CD14-positive monocyte (primary cell): ENCODE measurements around the gene ANXA1. TPM values are rescaled to one million over a fixed set of nuclear protein-coding genes. Genes with fewer than 3 reads are reported as not detected.
A peak's percentile ranks its signal among the peaks of the same experiment; 100 is the strongest.

ENCODE experiments used
- DNase-seq, 3 donors: peaks; one replicate each; pipeline ENCODE4 v3.0.0-alpha.2; 2011 to 2022
- H2AFZ ChIP-seq: 2 replicates; pipeline ENCODE4 v1.6.0; 2012; ENCODE audit warnings: mild to moderate bottlenecking, low read depth, low read length, inconsistent platforms; ENCODE audit not compliant: insufficient read depth, poor library complexity, severe bottlenecking
- H3K27ac ChIP-seq, 2 donors: 1 replicate in 1 of 2; 2 replicates in 1 of 2; pipeline ENCODE4 v1.5.1; 2012 to 2013; ENCODE audit warnings: low read length in 2 of 2, control low read depth in 1 of 2, inconsistent platforms in 1 of 2, low read depth in 1 of 2, mild to moderate bottlenecking in 1 of 2
- H3K27me3 ChIP-seq, 2 donors: one replicate each; pipeline versions ENCODE4 v1.6.0 to v1.6.1; 2011 to 2013; ENCODE audit warnings: low read length in 2 of 2; ENCODE audit not compliant: control insufficient read depth in 2 of 2, insufficient read depth in 2 of 2
- H3K36me3 ChIP-seq, 2 donors: replicated peaks in 1 of 2; 1 replicate in 1 of 2; 2 replicates in 1 of 2; pipeline versions ENCODE4 v1.5.1 to v1.6.1; 2012 to 2013; ENCODE audit warnings: low read length in 2 of 2, control low read depth in 1 of 2, inconsistent platforms in 1 of 2, mild to moderate bottlenecking in 1 of 2; ENCODE audit not compliant: insufficient read depth in 2 of 2, control insufficient read depth in 1 of 2
- H3K4me1 ChIP-seq, 2 donors: 1 replicate in 1 of 2; 2 replicates in 1 of 2; pipeline versions ENCODE4 v1.5.1 to v1.6.1; 2012 to 2013; ENCODE audit warnings: low read length in 2 of 2, control low read depth in 1 of 2, inconsistent platforms in 1 of 2, mild to moderate bottlenecking in 1 of 2, moderate library complexity in 1 of 2; ENCODE audit not compliant: insufficient read depth in 2 of 2, control insufficient read depth in 1 of 2
- H3K4me2 ChIP-seq: replicated peaks from 2 replicates; pipeline ENCODE3; 2012; ENCODE audit warnings: low read length, moderate library complexity, mild to moderate bottlenecking; ENCODE audit not compliant: poor library complexity, severe bottlenecking; ENCODE audit errors: extremely low read depth
- H3K4me3 ChIP-seq, 3 experiments: fragments of 200-600 bp in 1 of 3; sonication (generic) in 1 of 3; replicated peaks in 1 of 3; 1 replicate in 2 of 3; 2 replicates in 1 of 3; pipeline ENCODE4 v1.5.1; 2011 to 2013; ENCODE audit warnings: low read length in 3 of 3, mild to moderate bottlenecking in 3 of 3, control low read depth in 2 of 3, low read depth in 2 of 3, inconsistent platforms in 1 of 3, moderate library complexity in 1 of 3
- H3K79me2 ChIP-seq: 2 replicates; pipeline ENCODE4 v1.6.0; 2012; ENCODE audit warnings: mild to moderate bottlenecking, control low read depth, inconsistent platforms, low read length, moderate library complexity; ENCODE audit not compliant: insufficient read depth
- H3K9ac ChIP-seq: 2 replicates; pipeline ENCODE4 v1.6.0; 2017; ENCODE audit warnings: low read length, mild to moderate bottlenecking; ENCODE audit not compliant: insufficient read depth, poor library complexity, severe bottlenecking
- H3K9me3 ChIP-seq, 2 donors: replicated peaks in 1 of 2; 1 replicate in 1 of 2; 2 replicates in 1 of 2; pipeline versions ENCODE4 v1.5.1 to v1.6.1; 2012 to 2013; ENCODE audit warnings: low read length in 2 of 2, control low read depth in 1 of 2; ENCODE audit not compliant: control insufficient read depth in 1 of 2, insufficient read depth in 1 of 2
- H4K20me1 ChIP-seq: 2 replicates; pipeline ENCODE4 v1.6.0; 2012; ENCODE audit warnings: mild to moderate bottlenecking, low read length, control low read depth, moderate library complexity; ENCODE audit not compliant: insufficient read depth
- H3K27ac Mint-ChIP-seq, 7 donors: one replicate each; pipeline ENCODE4 v1.8.0; 2020; ENCODE audit warnings: mild to moderate bottlenecking in 7 of 7, mixed read lengths in 7 of 7, moderate library complexity in 6 of 7, inconsistent platforms in 2 of 7
- H3K27me3 Mint-ChIP-seq, 3 donors: one replicate each; pipeline ENCODE4 v1.8.0; 2021 to 2022; ENCODE audit warnings: low read depth in 3 of 3, mild to moderate bottlenecking in 3 of 3, mixed read lengths in 3 of 3, moderate library complexity in 3 of 3, inconsistent platforms in 1 of 3
- H3K36me3 Mint-ChIP-seq, 2 donors: one replicate each; pipeline ENCODE4 v1.8.0; 2020; ENCODE audit warnings: mixed read lengths in 2 of 2, inconsistent platforms in 1 of 2, mild to moderate bottlenecking in 1 of 2
- H3K4me1 Mint-ChIP-seq: one replicate; pipeline ENCODE4 v1.8.0; 2020; ENCODE audit warnings: mild to moderate bottlenecking, mixed read lengths
- H3K4me3 Mint-ChIP-seq, 2 donors: one replicate each; pipeline ENCODE4 v1.8.0; 2020; ENCODE audit warnings: mild to moderate bottlenecking in 2 of 2, mixed read lengths in 2 of 2, moderate library complexity in 1 of 2
- H3K9me3 Mint-ChIP-seq, 7 donors: one replicate each; pipeline ENCODE4 v1.8.0; 2020 to 2022; ENCODE audit warnings: mixed read lengths in 7 of 7, mild to moderate bottlenecking in 6 of 7, moderate library complexity in 6 of 7, inconsistent platforms in 2 of 7
- CTCF ChIP-seq: fragments of 200-600 bp; IDR thresholded peaks from one replicate; pipeline ENCODE4 v1.8.0; 2022; ENCODE audit warnings: antibody characterized with exemption, mild to moderate bottlenecking
- WGBS: methylation state at CpG from one replicate; pipeline ENCODE4 v1.1.5; 2013; ENCODE audit warnings: missing lambda C conversion rate; ENCODE audit not compliant: insufficient coverage; 5-methylcytosine and 5-hydroxymethylcytosine counted together
- intact Hi-C, 2 donors: fragments of 100-400 bp; cut with micrococcal nuclease; formaldehyde crosslinking; loops; one replicate each; pipeline versions ENCODE4 v1.15.0 to v1.15.1; 2023
- polyA plus RNA-seq, 3 donors: library from polyadenylated mRNA; depleted of rRNA in 1 of 3; unstranded in 2 of 3; stranded (reverse) in 1 of 3; fragments of 300-500 nt in 2 of 3; fragments of >200 nt in 1 of 3; fragmentation: Illumina TruSeq in 2 of 3; gene quantifications; 1 replicate in 2 of 3; 2 replicates in 1 of 3; pipeline ENCODE4 v1.2.3, GENCODE V29; 2012 to 2021

Gene ANXA1
- polyA plus RNA-seq, 3 donors, result 992 to 1,546 (median 1,157) TPM

DNA sequence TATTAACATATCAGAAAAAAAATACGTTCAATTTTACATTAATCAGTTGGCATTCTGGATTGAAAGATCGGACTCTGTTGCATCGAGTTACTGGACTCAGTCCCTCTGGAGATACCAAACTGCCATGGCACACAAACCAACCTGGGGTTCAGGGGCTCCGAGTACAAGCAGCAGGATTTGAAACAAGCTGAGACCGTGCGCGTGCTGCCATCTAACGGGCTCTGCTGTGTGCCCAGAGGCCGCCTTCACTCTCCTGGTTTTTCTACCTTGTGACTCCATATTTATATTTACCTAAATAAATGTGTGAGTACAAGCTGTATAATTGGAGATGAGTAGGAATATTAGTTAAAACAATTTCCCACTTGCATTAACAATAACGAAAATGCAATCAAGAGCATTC, 48.2 kb downstream of the ANXA1 start:
- H3K4me1 Mint-ChIP-seq, result peaks cover 22% of the 10 kb centered on the region
- intact Hi-C loops, result no loop called here
- DNase-seq, result no peak

GRCh38 chr9:73200694-73201452, 49.2 kb downstream of the ANXA1 start:
- intact Hi-C loops, result no loop called here
- Histone ChIP-seq H3K27me3 (no peaks in the 10 kb centered on the region), H3K36me3 (no peaks in the 10 kb centered on the region), H3K79me2 (no peaks in the 10 kb centered on the region), H3K27ac (no peak overlapping the region), H4K20me1 (no peaks in the 10 kb centered on the region), H3K4me1 (peaks cover 8 to 19% of the 10 kb centered on the region in 2 donors), H3K9me3 (no peaks in the 10 kb centered on the region), H3K9ac (no peak overlapping the region), H3K4me2 (no peak overlapping the region), H3K4me3 (no peak overlapping the region), H2AFZ (no peak overlapping the region)
- DNase-seq, result peak; percentile 21 to 35 (median 24)
- Mint-ChIP-seq H3K4me3 (no peak overlapping the region), H3K9me3 (peaks cover 0 to 3% (median 0%) of the 10 kb centered on the region in 7 donors), H3K27ac (peak overlapping the region in 2 of 7 donors; percentile 79 to 84), H3K27me3 (peaks cover 0 to 2% (median 1%) of the 10 kb centered on the region in 3 donors), H3K4me1 (peaks cover 22% of the 10 kb centered on the region), H3K36me3 (no peaks in the 10 kb centered on the region)
- peak; percentile 78 for TF ChIP-seq CTCF
- WGBS, result 86% methylated on average over 4 of the region's 9 CpGs

More for the DNA sequence above, 48.2 kb downstream of the ANXA1 start:
- H3K9me3 ChIP-seq, result no peaks in the 10 kb centered on the region
- Mint-ChIP-seq H3K4me3 (no peak overlapping the region), H3K36me3 (no peaks in the 10 kb centered on the region), H3K27ac (no peak overlapping the region), H3K27me3 (peaks cover 0 to 3% (median 2%) of the 10 kb centered on the region in 3 donors), H3K9me3 (peaks cover 0 to 2% (median 0%) of the 10 kb centered on the region in 7 donors)
- WGBS, result 93% methylated on average over 5 of the region's 10 CpGs
- no peaks in the 10 kb centered on the region for H3K36me3 ChIP-seq
- H3K4me3 ChIP-seq, result no peak overlapping the region
- H3K79me2 ChIP-seq, result no peaks in the 10 kb centered on the region
- no peak for TF ChIP-seq CTCF
- H2AFZ ChIP-seq, result no peak overlapping the region
- no peaks in the 10 kb centered on the region for H4K20me1 ChIP-seq
- no peaks in the 10 kb centered on the region for H3K27me3 ChIP-seq
- H3K4me2 ChIP-seq, result no peak overlapping the region
- peaks cover 8 to 19% of the 10 kb centered on the region in 2 donors for H3K4me1 ChIP-seq
- no peak overlapping the region for H3K9ac ChIP-seq
- no peak overlapping the region for H3K27ac ChIP-seq
